Smooth muscle cell (in vitro differentiated cells): ENCODE data around the gene PPM1B. TPM values are rescaled to one million over a fixed set of nuclear protein-coding genes. Genes with fewer than 3 reads are reported as not detected.

Experiments
- DNase-seq: peaks from one replicate; lab custom pipeline; 2025; ENCODE audit not compliant: unreplicated experiment; lab: John Stamatoyannopoulos, UW
- H2AFZ ChIP-seq: fragments of 200-600 bp; sonication (generic); 2 replicates; pipeline ENCODE4 v1.6.0; 2016; ENCODE audit warnings: antibody characterized with exemption, low read depth, mild to moderate bottlenecking
- H3F3A ChIP-seq: fragments of 200-600 bp; sonication (generic); 2 replicates; pipeline ENCODE4 v1.6.0; 2017; ENCODE audit warnings: antibody characterized with exemption, low read depth
- H3K27ac ChIP-seq: fragments of 200-600 bp; sonication (generic); 2 replicates; pipeline ENCODE4 v1.5.1; 2016; ENCODE audit warnings: low read depth, mild to moderate bottlenecking
- H3K27me3 ChIP-seq: fragments of 200-600 bp; sonication (generic); 2 replicates; pipeline ENCODE4 v1.6.1; 2016; ENCODE audit warnings: low read depth, mild to moderate bottlenecking
- H3K36me3 ChIP-seq: fragments of 200-600 bp; sonication (generic); 2 replicates; pipeline ENCODE4 v1.5.1; 2016; ENCODE audit warnings: low read depth
- H3K4me1 ChIP-seq: fragments of 200-600 bp; sonication (generic); 2 replicates; pipeline ENCODE4 v1.5.1; 2016; ENCODE audit warnings: low read depth
- H3K4me2 ChIP-seq: fragments of 200-600 bp; sonication (generic); 2 replicates; pipeline ENCODE4 v1.6.0; 2016; ENCODE audit warnings: mild to moderate bottlenecking
- H3K4me3 ChIP-seq: fragments of 200-600 bp; sonication (generic); 2 replicates; pipeline ENCODE4 v1.5.1; 2016; ENCODE audit warnings: mild to moderate bottlenecking
- H3K79me2 ChIP-seq: fragments of 200-600 bp; sonication (generic); 2 replicates; pipeline ENCODE4 v1.6.0; 2016; ENCODE audit warnings: low read depth, mild to moderate bottlenecking
- H3K9ac ChIP-seq: fragments of 200-600 bp; sonication (generic); 2 replicates; pipeline ENCODE4 v1.6.0; 2016; ENCODE audit warnings: low read depth
- H3K9me3 ChIP-seq: fragments of 200-600 bp; sonication (generic); replicated peaks from 2 replicates; pipeline ENCODE4 v1.5.1; 2016; ENCODE audit warnings: low read depth
- H4K20me1 ChIP-seq: fragments of 200-600 bp; sonication (generic); 2 replicates; pipeline ENCODE4 v1.6.0; 2016; ENCODE audit warnings: low read depth
- CTCF ChIP-seq: fragments of 200-600 bp; sonication (generic); IDR thresholded peaks from 2 replicates; pipeline ENCODE4 v1.5.1; 2017; ENCODE audit warnings: borderline replicate concordance, mild to moderate bottlenecking, antibody characterized with exemption; ENCODE audit not compliant: insufficient read depth, poor library complexity, severe bottlenecking
- WGBS: methylation state at CpG from one replicate; pipeline ENCODE4 v1.1.7; 2016; ENCODE audit warnings: low lambda C conversion rate; 5-methylcytosine and 5-hydroxymethylcytosine counted together
- polyA plus RNA-seq: library from polyadenylated mRNA; unstranded; fragments of >200 nt; fragmentation: Nextera tagmentation; extraction: Ambion mirVana; gene quantifications from 2 replicates; pipeline ENCODE4 v1.2.1, GENCODE V29; 2016
- total RNA-seq: library from RNA; depleted of rRNA; stranded (reverse); fragments of >200 nt; gene quantifications from 2 replicates; pipeline ENCODE4 v1.2.3, GENCODE V29; 2014

PPM1B gene
- total and polyA plus RNA-seq, 2 experiments from 2014 or later = 20.8 to 27.0 TPM

DNA sequence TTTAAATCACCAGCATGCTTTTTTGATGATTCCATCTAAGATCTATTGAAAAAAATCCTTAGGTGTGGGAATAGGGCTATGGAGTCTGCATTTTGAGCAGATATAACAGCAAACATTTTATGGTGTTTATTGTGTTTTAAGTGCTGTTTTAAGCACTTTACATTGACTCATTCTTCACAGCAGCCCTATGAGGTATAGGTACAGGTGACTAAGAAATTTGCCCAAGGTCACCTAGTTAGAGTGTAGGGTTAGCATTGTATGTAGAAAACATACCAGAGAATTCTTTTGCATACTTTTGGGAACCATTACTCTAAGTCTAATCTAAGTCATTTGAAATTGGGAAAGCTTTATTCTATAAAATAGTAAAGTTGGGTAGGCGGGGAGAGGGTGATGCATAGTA lies 31.3 kb downstream of the PPM1B start:
- H3K9me3 ChIP-seq = peaks cover 4% of the 10 kb centered on the region
- H4K20me1 ChIP-seq = peaks cover 74% of the 10 kb centered on the region
- WGBS = 100% methylated on average over 1 of the region's 1 CpG
- H2AFZ ChIP-seq = no peak overlapping the region
- TF ChIP-seq CTCF = no peak
- H3K4me2 ChIP-seq = no peak overlapping the region
- peaks cover 6% of the 10 kb centered on the region for H3K36me3 ChIP-seq
- DNase-seq = no peak
- H3K27me3 ChIP-seq = no peaks in the 10 kb centered on the region
- H3F3A ChIP-seq = no peaks in the 10 kb centered on the region
- peaks cover 39% of the 10 kb centered on the region for H3K79me2 ChIP-seq
- H3K4me3 ChIP-seq = no peak overlapping the region
- no peaks in the 10 kb centered on the region for H3K4me1 ChIP-seq
- no peak overlapping the region for H3K27ac ChIP-seq
- no peak overlapping the region for H3K9ac ChIP-seq

DNA sequence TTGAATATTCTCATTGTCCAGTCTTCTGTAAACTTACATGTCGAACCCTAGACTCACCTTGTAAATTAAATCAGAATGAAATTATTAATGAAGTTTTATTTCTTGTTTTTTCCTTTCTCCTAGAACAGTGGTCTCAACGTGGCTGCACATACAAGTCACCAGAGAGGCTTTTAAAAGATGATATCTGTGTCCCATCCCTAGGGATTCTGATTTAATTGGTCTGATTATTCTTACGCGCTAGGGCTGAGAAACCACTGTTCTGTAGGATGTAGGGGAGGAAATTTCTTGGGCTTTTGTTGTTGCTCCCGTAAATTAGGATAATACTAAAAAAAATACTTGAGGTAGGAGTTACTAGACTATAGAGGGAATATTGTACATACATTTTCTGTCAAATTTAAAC lies 32.1 kb downstream of the PPM1B start:
- Histone ChIP-seq H3K36me3 (peaks cover 6% of the 10 kb centered on the region), H3K9me3 (peaks cover 4% of the 10 kb centered on the region), H3F3A (no peaks in the 10 kb centered on the region), H2AFZ (no peak overlapping the region), H3K27ac (no peak overlapping the region), H3K4me3 (no peak overlapping the region), H3K79me2 (peaks cover 39% of the 10 kb centered on the region), H3K9ac (no peak overlapping the region), H3K4me1 (no peaks in the 10 kb centered on the region), H4K20me1 (peaks cover 67% of the 10 kb centered on the region), H3K27me3 (no peaks in the 10 kb centered on the region), H3K4me2 (no peak overlapping the region)
- 95% methylated on average over 5 of the region's 5 CpGs for WGBS
- DNase-seq = no peak
- TF ChIP-seq CTCF = no peak

DNA sequence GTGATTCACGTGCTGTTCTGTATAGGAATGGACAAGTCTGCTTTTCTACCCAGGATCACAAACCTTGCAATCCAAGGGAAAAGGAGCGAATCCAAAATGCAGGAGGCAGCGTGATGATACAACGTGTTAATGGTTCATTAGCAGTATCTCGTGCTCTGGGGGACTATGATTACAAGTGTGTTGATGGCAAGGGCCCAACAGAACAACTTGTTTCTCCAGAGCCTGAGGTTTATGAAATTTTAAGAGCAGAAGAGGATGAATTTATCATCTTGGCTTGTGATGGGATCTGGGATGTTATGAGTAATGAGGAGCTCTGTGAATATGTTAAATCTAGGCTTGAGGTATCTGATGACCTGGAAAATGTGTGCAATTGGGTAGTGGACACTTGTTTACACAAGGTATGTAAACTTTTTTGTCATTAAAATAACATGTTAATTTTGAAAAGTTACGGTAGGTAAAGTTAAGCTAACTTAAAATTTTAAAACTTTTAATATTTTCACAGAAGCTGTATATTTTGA lies 33.0 kb downstream of the PPM1B start:
- Histone ChIP-seq H2AFZ (no peak overlapping the region), H3K27ac (no peak overlapping the region), H3F3A (no peaks in the 10 kb centered on the region), H3K9me3 (peaks cover 4% of the 10 kb centered on the region), H3K4me2 (no peak overlapping the region), H3K36me3 (peaks cover 6% of the 10 kb centered on the region), H3K4me1 (no peaks in the 10 kb centered on the region), H3K9ac (no peak overlapping the region), H3K79me2 (peaks cover 43% of the 10 kb centered on the region), H3K27me3 (no peaks in the 10 kb centered on the region), H4K20me1 (peaks cover 64% of the 10 kb centered on the region), H3K4me3 (no peak overlapping the region)
- TF ChIP-seq CTCF = no peak
- WGBS = 94% methylated on average over 6 of the region's 6 CpGs
- no peak for DNase-seq

DNA sequence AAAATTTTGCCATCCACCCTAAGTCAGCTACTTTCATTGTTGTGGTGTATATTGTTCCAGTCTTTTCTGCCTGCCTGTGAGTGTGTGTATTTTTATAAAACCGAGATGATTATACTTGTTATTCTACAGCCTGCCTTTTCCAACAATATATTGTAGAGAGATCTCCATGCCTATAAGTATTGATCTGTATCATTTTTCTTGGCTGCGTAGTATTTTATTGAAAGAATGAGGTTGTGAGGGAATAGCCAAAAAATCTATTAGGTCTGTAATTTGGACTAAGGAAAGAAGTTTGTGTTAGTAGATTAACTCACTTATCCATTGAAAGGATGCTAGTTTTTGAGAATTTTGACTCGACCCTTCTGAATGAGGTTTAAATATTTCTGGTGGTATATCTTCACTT lies 34.9 kb downstream of the PPM1B start:
- H3K79me2 ChIP-seq = peaks cover 42% of the 10 kb centered on the region
- WGBS = 96% methylated on average over 3 of the region's 3 CpGs

More for the DNA sequence above, 34.9 kb downstream of the PPM1B start:
- peaks cover 6% of the 10 kb centered on the region for H3K36me3 ChIP-seq
- H3K27me3 ChIP-seq = no peaks in the 10 kb centered on the region
- peaks cover 4% of the 10 kb centered on the region for H3K9me3 ChIP-seq
- H3K9ac ChIP-seq = no peak overlapping the region
- no peak overlapping the region for H2AFZ ChIP-seq
- peaks cover 55% of the 10 kb centered on the region for H4K20me1 ChIP-seq
- no peak overlapping the region for H3K27ac ChIP-seq
- no peaks in the 10 kb centered on the region for H3F3A ChIP-seq
- no peak overlapping the region for H3K4me2 ChIP-seq
- no peaks in the 10 kb centered on the region for H3K4me1 ChIP-seq
- no peak for DNase-seq
- no peak for TF ChIP-seq CTCF
- no peak overlapping the region for H3K4me3 ChIP-seq
